HG03575 (cell line): ENCODE data around the gene HS3ST3A1.

Experiments
- ATAC-seq: cut with Tn5 transposase; IDR thresholded peaks from one replicate; pipeline ENCODE4 v1.9.1; 2021; ENCODE audit not compliant: unreplicated experiment, insufficient number of reproducible peaks, low FRiP score; ENCODE audit errors: extremely low read depth

Gene HS3ST3A1

GRCh38 chr17:13599864-13600263 lies 1.9 kb downstream of the HS3ST3A1 start:
- ATAC-seq = no peak

DNA sequence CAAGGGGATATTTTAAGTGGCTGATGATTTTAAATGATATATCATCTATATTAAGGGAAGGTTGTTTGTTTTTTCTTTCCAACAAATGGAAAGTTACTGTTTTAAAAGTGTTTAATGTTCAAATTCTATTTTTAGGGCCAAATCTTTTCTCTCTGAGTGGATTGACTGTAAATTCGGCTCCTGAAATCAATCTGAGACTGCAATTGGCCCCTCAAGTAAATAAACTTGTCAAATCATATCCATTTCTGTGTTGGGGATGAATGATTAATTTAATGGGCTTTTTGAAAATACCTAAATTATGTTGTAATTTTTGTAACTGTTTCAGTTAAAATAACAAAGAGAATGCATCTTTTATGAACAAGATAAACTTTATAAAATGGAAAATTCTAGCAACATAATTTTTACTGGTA lies 2.6 kb downstream of the HS3ST3A1 start:
- no peak for ATAC-seq

DNA sequence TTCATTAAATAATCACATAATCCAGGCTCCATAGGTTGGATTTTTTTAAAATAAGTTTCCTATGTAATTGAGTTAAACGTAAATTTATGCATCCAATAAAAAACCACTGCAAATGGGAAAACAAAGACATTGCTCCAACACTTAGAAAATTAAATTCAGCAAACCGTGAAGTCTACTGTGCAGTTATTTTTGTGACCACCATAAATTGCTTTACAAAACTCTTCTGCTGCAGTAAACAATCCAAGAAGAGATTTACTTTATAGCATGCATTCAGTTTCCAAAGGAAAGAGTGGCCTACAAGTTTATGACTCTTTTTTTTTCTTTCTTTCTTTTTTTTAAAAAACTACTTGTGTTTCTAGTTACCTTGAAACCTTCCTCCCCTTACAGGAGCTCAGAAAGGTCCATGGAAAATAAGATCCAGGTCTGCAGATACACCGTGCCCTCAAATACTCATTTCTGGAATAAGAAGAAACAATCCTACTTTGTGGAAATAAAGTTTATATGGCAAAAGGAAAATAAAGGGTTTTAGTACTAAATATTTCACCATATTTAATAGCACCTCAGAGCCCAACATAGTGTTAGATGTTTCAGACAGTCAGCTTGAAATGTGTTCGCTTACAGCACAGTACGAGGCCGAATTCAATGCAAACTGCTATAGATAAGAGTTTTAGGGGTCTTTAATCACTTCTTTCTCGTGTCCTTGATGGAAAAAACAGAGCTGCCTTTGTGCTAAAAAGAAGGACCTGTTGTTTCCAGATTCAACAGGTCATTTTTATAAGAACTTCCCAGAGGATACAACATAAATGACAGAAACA lies 3.2 kb downstream of the HS3ST3A1 start:
- ATAC-seq = no peak

DNA sequence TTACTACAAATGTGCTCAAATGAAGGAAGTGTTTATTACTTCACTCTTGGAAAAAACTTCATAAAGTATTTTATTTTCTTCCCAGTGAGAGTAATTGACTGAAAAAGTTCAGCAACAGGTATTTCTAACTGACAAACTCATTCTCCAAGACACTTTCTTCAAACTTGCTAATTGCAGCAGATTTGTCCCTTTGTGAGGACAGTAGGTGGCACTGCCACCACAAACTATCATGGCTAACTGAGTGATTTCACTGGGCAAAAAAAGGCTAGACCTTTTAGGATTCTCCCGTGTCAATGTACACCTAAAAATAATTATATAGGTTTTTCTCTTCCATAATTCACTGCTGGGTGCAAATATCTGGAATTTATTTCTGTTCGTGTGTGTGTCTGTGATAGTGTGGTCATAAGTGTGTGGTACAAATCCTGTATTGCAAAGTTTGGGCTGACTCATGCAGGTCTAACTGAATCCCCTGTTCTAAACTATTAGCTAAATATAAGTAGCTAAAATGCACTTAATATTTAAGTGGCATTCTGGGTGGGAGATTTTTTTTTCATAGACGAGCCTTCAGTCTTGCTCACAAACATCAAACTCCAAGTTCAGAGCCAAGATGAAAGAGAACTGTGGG lies 3.9 kb downstream of the HS3ST3A1 start:
- no peak for ATAC-seq

GRCh38 chr17:13596241-13596923 lies 5.3 kb downstream of the HS3ST3A1 start:
- no peak for ATAC-seq

- no peak for ATAC-seq
Observed at GRCh38 chr17:13595599-13595899, 6.2 kb downstream of the HS3ST3A1 start.

- ATAC-seq = no peak
Observed at GRCh38 chr17:13594762-13595598, 6.7 kb downstream of the HS3ST3A1 start.

GRCh38 chr17:13594310-13594709 lies 7.4 kb downstream of the HS3ST3A1 start:
- no peak for ATAC-seq

DNA sequence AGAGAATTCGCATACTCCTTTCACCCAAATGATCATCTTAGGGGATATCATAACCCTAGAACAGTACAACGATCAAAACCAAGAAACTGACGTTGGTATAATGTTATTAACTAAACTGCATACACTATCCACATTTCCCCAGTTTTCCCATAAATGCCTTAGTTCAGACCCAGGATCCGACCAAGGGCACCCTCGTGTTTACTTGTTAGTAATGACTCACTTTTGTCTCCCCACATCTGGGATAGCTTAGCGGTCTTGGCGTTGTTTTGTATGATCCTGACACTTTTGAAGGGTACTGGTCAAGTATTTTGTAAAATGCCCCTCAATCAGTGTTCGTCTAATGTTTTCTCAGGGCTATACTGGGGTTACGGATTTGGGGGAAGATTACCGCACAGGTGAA lies 8.0 kb downstream of the HS3ST3A1 start:
- no peak for ATAC-seq

DNA sequence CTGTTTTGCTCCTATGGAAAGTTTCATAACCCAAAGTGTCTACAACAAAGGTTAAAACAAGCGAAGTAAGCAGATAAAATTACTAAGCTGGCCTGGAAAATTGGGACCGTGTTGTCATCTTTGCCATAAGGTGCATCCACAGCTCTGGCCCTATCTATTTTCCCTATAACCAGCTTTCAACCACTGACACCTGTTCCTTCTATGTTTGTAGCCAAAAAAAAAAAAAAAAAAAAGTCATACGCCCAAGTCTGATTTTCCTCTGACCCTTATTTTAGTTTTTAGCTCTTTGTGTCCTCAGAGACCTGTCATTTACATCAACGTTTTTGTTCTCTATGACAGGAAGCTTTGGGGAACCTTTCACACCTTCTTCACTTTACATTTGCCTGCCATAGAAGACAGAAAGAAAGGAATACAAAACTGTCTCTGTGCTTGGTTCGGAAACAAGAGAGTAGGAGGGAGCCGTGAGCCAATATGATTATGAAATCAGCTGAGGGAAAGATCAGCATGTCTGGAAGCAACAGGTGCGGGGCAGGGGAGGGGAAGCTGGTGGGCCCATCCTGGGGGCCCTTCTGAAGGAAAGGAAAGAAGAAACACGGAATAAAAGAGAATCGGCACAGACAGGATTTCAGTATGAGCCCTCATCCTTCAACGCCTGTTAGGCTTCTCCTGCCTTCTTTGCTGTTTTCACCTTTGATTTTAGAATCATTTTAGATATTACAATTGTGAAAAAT lies 8.5 kb downstream of the HS3ST3A1 start:
- no peak for ATAC-seq

DNA sequence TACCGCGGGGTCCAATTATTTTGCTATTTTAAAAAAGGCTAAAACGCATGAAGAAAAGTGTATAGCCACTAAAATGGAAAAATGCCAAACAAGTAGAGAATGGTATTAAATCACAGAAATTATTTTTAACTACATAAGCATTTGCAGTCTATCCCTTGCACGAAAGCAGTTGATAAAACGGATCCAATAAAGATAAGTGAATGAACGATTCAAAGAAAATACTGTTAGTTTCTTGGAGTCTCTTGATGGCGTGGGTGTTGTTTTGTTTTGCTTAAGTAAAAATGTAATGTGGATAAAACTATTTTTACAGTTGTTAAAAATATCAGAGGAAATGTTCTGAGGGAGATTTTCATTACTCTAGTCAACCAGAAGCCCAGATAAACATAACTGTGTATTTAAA lies 9.3 kb downstream of the HS3ST3A1 start:
- no peak for ATAC-seq

GRCh38 chr17:13590441-13590840 lies 11.3 kb downstream of the HS3ST3A1 start:
- no peak for ATAC-seq

- no peak for ATAC-seq
Observed at GRCh38 chr17:13589658-13590057, 12.1 kb downstream of the HS3ST3A1 start.

- ATAC-seq = no peak
Observed at GRCh38 chr17:13587487-13588338, 14.0 kb downstream of the HS3ST3A1 start.

GRCh38 chr17:13584701-13585080 lies 17.0 kb downstream of the HS3ST3A1 start:
- no peak for ATAC-seq

DNA sequence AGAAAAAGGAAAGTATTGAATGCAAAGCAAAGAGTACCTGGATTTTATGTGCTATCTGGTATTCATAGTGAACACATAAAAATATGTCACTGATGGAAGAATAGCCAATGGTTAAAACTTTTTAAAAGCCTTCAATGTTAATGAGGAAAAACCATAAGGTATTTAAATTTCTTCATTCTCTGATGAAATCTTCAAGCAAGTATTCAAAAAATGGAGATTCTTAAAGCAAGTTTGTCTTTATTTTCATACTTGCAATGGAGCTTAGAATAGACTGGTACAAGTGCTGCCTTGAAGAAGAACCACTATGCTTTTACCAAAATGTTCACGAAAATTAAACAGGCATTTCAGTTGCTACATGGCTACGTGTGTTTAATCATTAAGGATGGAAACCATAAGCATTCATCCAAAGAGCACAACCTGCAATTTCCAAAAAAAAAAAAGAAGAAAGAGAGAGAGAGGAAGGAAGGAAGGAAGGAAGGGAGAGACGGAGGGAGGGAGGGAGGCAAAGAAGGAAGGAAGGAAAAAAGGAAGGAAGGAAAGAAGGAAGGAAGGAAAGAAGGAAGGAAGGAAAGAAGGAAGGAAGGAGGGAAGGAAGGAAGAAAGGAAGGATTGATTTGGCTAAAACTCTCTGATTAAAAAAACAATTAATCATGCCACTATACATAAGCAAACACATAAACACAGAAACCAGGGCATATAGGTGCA lies 17.6 kb downstream of the HS3ST3A1 start:
- no peak for ATAC-seq

GRCh38 chr17:13582776-13583547 lies 18.8 kb downstream of the HS3ST3A1 start:
- no peak for ATAC-seq
